Measurements from ENCODE around the gene DNAJB13. TPM values are rescaled to one million over a fixed set of nuclear protein-coding genes. Genes with fewer than 3 reads are reported as not detected.

DNAJB13 gene
- total RNA-seq, 1 experiment from 2014 or later = not detected

DNA sequence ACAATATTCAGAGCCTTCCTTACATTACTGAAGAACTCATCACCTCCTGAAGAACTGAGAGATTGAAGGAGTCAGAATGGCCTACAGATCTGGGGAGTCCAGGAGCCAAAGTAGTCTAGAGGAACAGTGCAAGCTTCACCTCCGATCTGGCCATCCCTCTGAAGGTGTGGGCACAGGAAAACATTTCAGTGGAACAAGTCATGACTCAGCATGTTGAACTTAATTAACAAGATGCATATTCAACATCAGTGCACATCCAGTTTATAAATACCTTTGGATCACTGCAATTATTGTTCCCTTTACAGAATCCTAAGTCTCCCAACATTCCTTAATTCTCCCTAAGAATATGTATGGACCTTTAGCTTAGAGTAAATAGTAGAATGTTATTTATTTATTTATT lies 48.5 kb upstream of the DNAJB13 start:
- no peak overlapping the region for H3K27ac ChIP-seq (ENCODE audit: insufficient read length, low read depth, low read length)
- no peak overlapping the region for H4K5ac ChIP-seq (ENCODE audit: insufficient read length, low read depth, low read length)
- Mint-ChIP-seq H3K27ac (peak overlapping the region in 2 of 3 experiments; percentile 69 to 85; a peak in 2 of 7 replicates), H3K36me3 (ENCODE audit: insufficient read depth in 1 of 3, low read depth in 3 of 3) (peaks cover 19 to 32% (median 27%) of the 10 kb centered on the region in 3 experiments; a peak in 6 of 7 replicates), H3K4me3 (no peak overlapping the region), H3K27me3 (ENCODE audit: low read depth) (no peaks in the 10 kb centered on the region), H3K4me1 (no peaks in the 10 kb centered on the region), H3K9me3 (peaks cover 0 to 3% of the 10 kb centered on the region in 2 experiments; a peak in 2 of 5 replicates)
- no peak overlapping the region for H2AFZ ChIP-seq (ENCODE audit: low read length)
- no peak overlapping the region for H2BK120ac ChIP-seq (ENCODE audit: low read depth, low read length, poor library complexity, severe bottlenecking)
- H3K79me2 ChIP-seq (ENCODE audit: insufficient read depth, low read length) = no peaks in the 10 kb centered on the region
- H2BK15ac ChIP-seq (ENCODE audit: low read depth, low read length) = no peak overlapping the region
- H2AK5ac ChIP-seq (ENCODE audit: insufficient read length, low read length) = no peak overlapping the region
- no CpG with 5 or more reads among the region's 1 CpG for WGBS (ENCODE audit: extremely low coverage, insufficient read length, low lambda C conversion rate)
- H3K79me1 ChIP-seq (ENCODE audit: insufficient read depth, low read depth, low read length, poor library complexity, severe bottlenecking) = no peaks in the 10 kb centered on the region
- no peak overlapping the region for H3K9ac ChIP-seq (ENCODE audit: extremely low read depth, insufficient read length, low read length)
- no peak overlapping the region for H2BK20ac ChIP-seq (ENCODE audit: low read depth, low read length, poor library complexity, severe bottlenecking)
- TF ChIP-seq, protein P1, sequence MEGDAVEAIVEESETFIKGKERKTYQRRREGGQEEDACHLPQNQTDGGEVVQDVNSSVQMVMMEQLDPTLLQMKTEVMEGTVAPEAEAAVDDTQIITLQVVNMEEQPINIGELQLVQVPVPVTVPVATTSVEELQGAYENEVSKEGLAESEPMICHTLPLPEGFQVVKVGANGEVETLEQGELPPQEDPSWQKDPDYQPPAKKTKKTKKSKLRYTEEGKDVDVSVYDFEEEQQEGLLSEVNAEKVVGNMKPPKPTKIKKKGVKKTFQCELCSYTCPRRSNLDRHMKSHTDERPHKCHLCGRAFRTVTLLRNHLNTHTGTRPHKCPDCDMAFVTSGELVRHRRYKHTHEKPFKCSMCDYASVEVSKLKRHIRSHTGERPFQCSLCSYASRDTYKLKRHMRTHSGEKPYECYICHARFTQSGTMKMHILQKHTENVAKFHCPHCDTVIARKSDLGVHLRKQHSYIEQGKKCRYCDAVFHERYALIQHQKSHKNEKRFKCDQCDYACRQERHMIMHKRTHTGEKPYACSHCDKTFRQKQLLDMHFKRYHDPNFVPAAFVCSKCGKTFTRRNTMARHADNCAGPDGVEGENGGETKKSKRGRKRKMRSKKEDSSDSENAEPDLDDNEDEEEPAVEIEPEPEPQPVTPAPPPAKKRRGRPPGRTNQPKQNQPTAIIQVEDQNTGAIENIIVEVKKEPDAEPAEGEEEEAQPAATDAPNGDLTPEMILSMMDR (conservative IDR thresholded peaks at IDR 0.05) = no peak
- no peaks in the 10 kb centered on the region for H3K23me2 ChIP-seq (ENCODE audit: insufficient read length, low read depth, low read length, poor library complexity, severe bottlenecking)
- H3K9me3 ChIP-seq (ENCODE audit: control insufficient read depth, low read depth, low read length) = no peaks in the 10 kb centered on the region
- no peak overlapping the region for H3T11ph ChIP-seq (ENCODE audit: low read length)
- no peak overlapping the region for H3K18ac ChIP-seq (ENCODE audit: insufficient read length, low read depth, low read length)
- H3K27me3 ChIP-seq (ENCODE audit: insufficient read depth, low read length) = no peaks in the 10 kb centered on the region
- H3K4me2 ChIP-seq (ENCODE audit: insufficient read depth, insufficient read length, low read length) = no peak overlapping the region
- peaks cover under 1% of the 10 kb centered on the region for H4K20me1 ChIP-seq (ENCODE audit: control insufficient read depth, insufficient read depth, insufficient read length)
- no peak overlapping the region for H3K56ac ChIP-seq (ENCODE audit: insufficient read length, low read depth, low read length)
- H3K23ac ChIP-seq (ENCODE audit: insufficient read length, low read depth, low read length) = no peak overlapping the region
- H2BK12ac ChIP-seq (ENCODE audit: insufficient read length, low read depth, low read length) = no peak overlapping the region
- no peak overlapping the region for H4K8ac ChIP-seq (replicated peaks; ENCODE audit: insufficient read length, low read depth, low read length)
- no peak overlapping the region for H2BK5ac ChIP-seq (ENCODE audit: insufficient read length, low read length)
- no peak for DNase-seq
- no peak overlapping the region for H3K4ac ChIP-seq (ENCODE audit: low read depth, low read length)
- no peaks in the 10 kb centered on the region for H3K4me1 ChIP-seq (ENCODE audit: insufficient read depth, low read length)
- no peak overlapping the region for H3K14ac ChIP-seq (ENCODE audit: insufficient read depth, low read length)
- H4K91ac ChIP-seq (ENCODE audit: insufficient read length, low read depth, low read length) = no peak overlapping the region

Data from H9 (cell line).